SK-N-SH (cell line): ENCODE measurements around the gene COX7B. TPM values are rescaled to one million over a fixed set of nuclear protein-coding genes. Genes with fewer than 3 reads are reported as not detected.

Source experiments
- polyA plus RNA-seq, 3 experiments: library from polyadenylated mRNA; depleted of rRNA; stranded (reverse); fragments of >200 nt; gene quantifications; 2 replicates each; pipeline ENCODE4 v1.2.3, GENCODE V29; 2012
- small RNA-seq, 7 experiments: library from RNA; depleted of rRNA; stranded (forward); fragments of <200 nt; gene quantifications; one replicate each; pipeline ENCODE3, GENCODE V24; 2012

COX7B gene
- polyA plus RNA-seq, 1 of the 3 experiments (the other 2 are of a cell fraction): 1,029 TPM

Small RNA genes lying within 50 kb of the gene (small RNA-seq; reads per million reads assigned to genes)
- gene RN7SL460P: 0 reads per million in 7 experiments

Other genes with a start within 250 kb of the COX7B start
- 27.6 and 40.0 TPM in 2 replicates for gene ATRX, start 113.3 kb upstream of the COX7B start, polyA plus RNA-seq (2012; rRNA removed)
- 24.1 and 33.4 TPM in 2 replicates for gene MAGT1, start 4.0 kb upstream of the COX7B start, polyA plus RNA-seq (2012; rRNA removed)
- 1.7 and 2.5 TPM in 2 replicates for gene ATP7A, start 11.2 kb downstream of the COX7B start, polyA plus RNA-seq (2012; rRNA removed)
- not detected in 2 replicates for gene PGAM4, start 70.2 kb downstream of the COX7B start, polyA plus RNA-seq (2012; rRNA removed)
- gene PGK1, start 204.8 kb downstream of the COX7B start, polyA plus RNA-seq (2012; rRNA removed): 260 and 405 TPM in 2 replicates
- gene TAF9B, start 240.2 kb downstream of the COX7B start, polyA plus RNA-seq (2012; rRNA removed): 11.6 and 12.5 TPM in 2 replicates